Endodermal cell (in vitro differentiated cells): ENCODE results near the gene HOXD13. TPM values are rescaled to one million over a fixed set of nuclear protein-coding genes. Genes with fewer than 3 reads are reported as not detected.

Experiments
- DNase-seq: peaks from one replicate; pipeline ENCODE4 v3.0.0-alpha.2; 2017
- H3K27ac ChIP-seq: 2 replicates; pipeline ENCODE4 v1.5.1; 2013; ENCODE audit warnings: mild to moderate bottlenecking, low read depth, low read length, moderate library complexity
- H3K27me3 ChIP-seq: 2 replicates; pipeline ENCODE4 v1.6.1; 2013; ENCODE audit warnings: mild to moderate bottlenecking, low read length, moderate library complexity; ENCODE audit not compliant: insufficient read depth, control insufficient read depth, poor library complexity, severe bottlenecking
- H3K36me3 ChIP-seq: 2 replicates; pipeline ENCODE4 v1.7.0; 2013; ENCODE audit warnings: mild to moderate bottlenecking, low read length, moderate library complexity; ENCODE audit not compliant: control insufficient read depth, insufficient read depth
- H3K4me1 ChIP-seq: one replicate; pipeline ENCODE4 v1.7.0; 2013; ENCODE audit warnings: low read length; ENCODE audit not compliant: control insufficient read depth, insufficient read depth
- H3K4me3 ChIP-seq: 2 replicates; pipeline ENCODE4 v1.5.1; 2013; ENCODE audit warnings: mild to moderate bottlenecking, low read length, moderate library complexity
- H3K9ac ChIP-seq: 2 replicates; pipeline ENCODE4 v1.6.1; 2013; ENCODE audit warnings: mild to moderate bottlenecking, low read length, moderate library complexity; ENCODE audit not compliant: poor library complexity, severe bottlenecking; ENCODE audit errors: extremely low read depth
- H3K9me3 ChIP-seq: 2 replicates; pipeline ENCODE4 v1.6.1; 2013; ENCODE audit warnings: mild to moderate bottlenecking, low read length, moderate library complexity; ENCODE audit not compliant: control insufficient read depth
- H3K27ac Mint-ChIP-seq: 2 replicates; pipeline ENCODE4 v1.8.0; 2020; ENCODE audit warnings: mixed read lengths
- H3K27me3 Mint-ChIP-seq: 2 replicates; pipeline ENCODE4 v1.8.0; 2021; ENCODE audit warnings: mild to moderate bottlenecking, mixed read lengths; ENCODE audit not compliant: insufficient read depth
- H3K36me3 Mint-ChIP-seq: 2 replicates; pipeline ENCODE4 v1.8.0; 2020; ENCODE audit warnings: low read depth, mixed read lengths
- H3K4me1 Mint-ChIP-seq: 2 replicates; pipeline ENCODE4 v1.8.0; 2020; ENCODE audit warnings: mixed read lengths
- H3K4me3 Mint-ChIP-seq: 2 replicates; pipeline ENCODE4 v1.8.0; 2020; ENCODE audit warnings: mild to moderate bottlenecking, moderate library complexity, mixed read lengths
- H3K9me3 Mint-ChIP-seq: 2 replicates; pipeline ENCODE4 v1.8.0; 2020; ENCODE audit warnings: mild to moderate bottlenecking, mixed read lengths
- CTCF ChIP-seq: fragments of 200-600 bp; sonication (generic); conservative IDR thresholded peaks from 2 replicates; pipeline ENCODE4 v1.5.0; 2021; ENCODE audit warnings: antibody characterized with exemption, mild to moderate bottlenecking
- WGBS, 2 experiments: methylation state at CpG; one replicate each; pipeline versions ENCODE4 v1.1.5 to v1.1.7; 2013; ENCODE audit warnings: missing lambda C conversion rate in 2 of 2, mixed read lengths in 1 of 2; ENCODE audit not compliant: insufficient coverage in 1 of 2, insufficient read length in 1 of 2; 5-methylcytosine and 5-hydroxymethylcytosine counted together
- total RNA-seq, 2 donors: library from RNA; stranded (reverse); fragmentation: NEBNext Ultra II Directional in 1 of 2; extraction: Animal tissue kit (Norgen Biotek cat#: 25700) in 1 of 2; gene quantifications; 2 replicates in 1 of 2; 3 replicates in 1 of 2; pipeline ENCODE4 v1.2.1, GENCODE V29; 2021

HOXD13 gene
- total RNA-seq, 2 donors from 2014 or later: 0.11 to 0.40 TPM

GRCh38 chr2:176133389-176133788 lies 40.9 kb downstream of the HOXD13 start:
- no peak overlapping the region for H3K9ac ChIP-seq
- no peaks in the 10 kb centered on the region for H3K36me3 Mint-ChIP-seq
- H3K9me3 Mint-ChIP-seq: no peaks in the 10 kb centered on the region
- H3K4me1 Mint-ChIP-seq: peaks cover 7% of the 10 kb centered on the region
- TF ChIP-seq CTCF: no peak
- H3K27ac ChIP-seq: no peak overlapping the region
- H3K9me3 ChIP-seq: peaks cover 8% of the 10 kb centered on the region
- no peaks in the 10 kb centered on the region for H3K36me3 ChIP-seq
- no peak overlapping the region for H3K27ac Mint-ChIP-seq
- H3K27me3 ChIP-seq: peaks cover 100% of the 10 kb centered on the region
- peaks cover 96% of the 10 kb centered on the region for H3K27me3 Mint-ChIP-seq
- peaks cover 3% of the 10 kb centered on the region for H3K4me1 ChIP-seq
- no peak for DNase-seq
- H3K4me3 Mint-ChIP-seq: no peak overlapping the region
- H3K4me3 ChIP-seq: no peak overlapping the region

- WGBS, 2 experiments: 5 to 7% methylated on average over 4 of the region's 4 CpGs
- peaks cover 100% of the 10 kb centered on the region for H3K27me3 ChIP-seq
- H3K4me1 ChIP-seq: peaks cover 3% of the 10 kb centered on the region
- peak; percentile 46 for DNase-seq
- peaks cover 12% of the 10 kb centered on the region for H3K9me3 ChIP-seq
- no peak overlapping the region for H3K9ac ChIP-seq
- H3K9me3 Mint-ChIP-seq: no peaks in the 10 kb centered on the region
- H3K4me1 Mint-ChIP-seq: peaks cover 6% of the 10 kb centered on the region
- H3K27ac Mint-ChIP-seq: no peak overlapping the region
- TF ChIP-seq CTCF: no peak
- peaks cover 96% of the 10 kb centered on the region for H3K27me3 Mint-ChIP-seq
- H3K4me3 ChIP-seq: no peak overlapping the region
- no peaks in the 10 kb centered on the region for H3K36me3 ChIP-seq
- H3K36me3 Mint-ChIP-seq: no peaks in the 10 kb centered on the region
- H3K27ac ChIP-seq: no peak overlapping the region
- H3K4me3 Mint-ChIP-seq: no peak overlapping the region
Observed at GRCh38 chr2:176134035-176134434, 41.5 kb downstream of the HOXD13 start.

GRCh38 chr2:176135035-176135440 lies 42.5 kb downstream of the HOXD13 start:
- Mint-ChIP-seq H3K9me3 (no peaks in the 10 kb centered on the region), H3K4me1 (peaks cover 5% of the 10 kb centered on the region), H3K4me3 (no peak overlapping the region), H3K27me3 (peaks cover 98% of the 10 kb centered on the region), H3K36me3 (no peaks in the 10 kb centered on the region), H3K27ac (no peak overlapping the region)
- TF ChIP-seq CTCF: no peak
- Histone ChIP-seq H3K9ac (no peak overlapping the region), H3K4me3 (no peak overlapping the region), H3K27ac (no peak overlapping the region), H3K27me3 (peaks cover 100% of the 10 kb centered on the region), H3K9me3 (peaks cover 14% of the 10 kb centered on the region), H3K36me3 (no peaks in the 10 kb centered on the region), H3K4me1 (peaks cover 3% of the 10 kb centered on the region)
- DNase-seq: no peak
